HG03558 (cell line): ENCODE results near the gene TNFRSF21.
"Not testable (repeated sequence)": the region's sequence is repeated elsewhere in the genome, so short reads cannot be mapped to it uniquely, and the experiment has no call there.

ENCODE experiments used
- ATAC-seq: cut with Tn5 transposase; IDR thresholded peaks from one replicate; pipeline ENCODE4 v1.9.1; 2021; ENCODE audit warnings: moderate number of reproducible peaks; ENCODE audit not compliant: unreplicated experiment; ENCODE audit errors: extremely low read depth

The TNFRSF21 gene

GRCh38 chr6:47309291-47310130, at the start of gene TNFRSF21:
Gene TNFRSF21 (minus strand): TSS chr6:47309905. CDS start chr6:47309511, 394 bp downstream.
- peak; percentile 97 for ATAC-seq

- no peak for ATAC-seq
These were observed 48.9 kb upstream of the TNFRSF21 start for GRCh38 chr6:47358440-47359225.

DNA sequence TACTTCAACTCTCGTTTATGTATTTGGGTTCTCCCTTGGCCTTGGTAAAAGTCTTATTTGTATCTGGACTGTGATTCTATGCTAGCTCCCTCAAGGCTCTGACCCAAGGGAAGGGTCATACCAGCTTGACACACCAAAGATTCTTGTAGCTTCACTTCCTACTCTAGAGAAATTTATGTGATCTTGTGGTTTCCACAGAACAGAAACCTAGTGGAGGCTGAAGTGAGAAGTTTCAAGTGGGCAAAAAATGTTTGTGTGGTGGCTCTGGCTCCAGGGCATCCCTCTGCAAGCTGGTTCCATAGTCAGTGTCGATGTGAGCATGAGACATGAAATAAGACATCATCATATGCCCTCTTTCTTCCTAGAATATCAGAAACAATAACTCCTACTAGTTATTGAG, 48.1 kb upstream of the TNFRSF21 start:
- peak; percentile 66 for ATAC-seq

GRCh38 chr6:47355496-47355895, 45.8 kb upstream of the TNFRSF21 start:
- ATAC-seq, result no peak

GRCh38 chr6:47353871-47354270, 44.2 kb upstream of the TNFRSF21 start:
- ATAC-seq, result no peak

DNA sequence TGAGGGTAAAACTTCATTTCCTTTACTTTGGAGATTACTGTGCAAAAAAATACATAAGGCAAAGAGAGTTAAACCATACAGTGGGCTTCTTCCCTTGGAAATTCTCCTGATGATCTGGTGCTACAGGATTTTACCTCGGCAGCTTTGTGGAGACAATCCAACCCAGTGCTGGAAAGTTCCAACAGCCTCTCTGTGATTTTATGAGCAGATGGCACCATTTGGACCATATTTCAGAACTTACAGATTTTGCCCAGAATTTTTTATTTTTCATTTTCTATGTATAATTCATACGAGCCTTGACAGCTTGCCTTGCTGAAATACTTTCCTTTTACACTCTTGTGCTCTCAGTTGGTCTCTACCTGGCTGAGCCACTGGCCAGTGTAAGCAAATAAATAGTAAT, 43.3 kb upstream of the TNFRSF21 start:
- ATAC-seq, result no peak

DNA sequence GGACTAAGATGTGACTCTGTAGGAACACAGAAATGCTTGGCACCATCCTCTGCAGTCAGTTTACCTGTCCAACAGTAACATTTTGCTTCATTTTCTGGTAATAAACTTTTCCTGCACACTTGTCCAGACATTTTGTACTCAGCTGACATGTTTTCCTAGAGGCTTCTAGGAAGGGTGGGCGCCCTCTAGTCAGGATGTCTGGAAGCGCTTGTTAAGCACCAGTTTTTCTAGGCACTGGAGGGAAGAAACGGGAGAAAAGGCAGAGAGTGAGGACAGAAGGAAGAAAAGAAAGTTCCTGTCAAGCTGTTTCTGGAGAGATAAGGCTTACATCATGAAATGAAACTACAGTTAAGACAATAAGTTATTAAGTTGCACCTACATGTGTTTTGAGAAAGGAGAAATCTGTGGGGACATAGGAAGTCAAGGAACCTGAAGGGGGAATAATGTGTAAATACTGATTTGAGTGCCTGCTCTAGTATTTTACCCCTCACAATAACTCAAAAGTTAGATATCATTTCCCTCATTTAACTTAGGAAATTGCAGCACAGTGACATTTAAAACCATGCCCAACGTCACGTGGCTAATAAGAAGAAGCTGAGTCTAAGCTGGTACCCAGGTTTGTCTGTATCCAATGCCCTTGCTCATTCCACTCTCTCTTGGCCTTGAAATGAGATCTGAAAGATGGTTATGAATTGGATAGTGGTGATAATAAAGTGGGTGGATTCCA, 42.7 kb upstream of the TNFRSF21 start:
- ATAC-seq, result no peak

DNA sequence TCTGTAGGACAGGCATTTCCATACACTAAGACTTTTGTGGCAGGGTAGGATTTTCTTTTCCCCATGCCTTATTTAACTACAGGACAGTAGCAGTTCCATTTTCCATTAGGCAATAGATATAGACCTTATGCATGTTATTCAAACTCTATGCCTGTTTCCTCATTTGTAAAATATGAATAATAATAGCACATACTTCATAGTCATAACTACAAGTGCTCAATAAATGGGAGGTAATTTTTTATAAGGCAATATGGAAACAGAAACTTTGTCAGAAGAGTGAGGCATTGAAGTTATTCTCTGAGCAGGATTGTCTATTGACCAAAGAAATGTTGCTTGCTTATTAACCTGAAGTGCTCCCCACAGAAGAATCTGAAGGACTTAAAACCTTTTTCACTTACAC, 41.9 kb upstream of the TNFRSF21 start:
- no peak for ATAC-seq

DNA sequence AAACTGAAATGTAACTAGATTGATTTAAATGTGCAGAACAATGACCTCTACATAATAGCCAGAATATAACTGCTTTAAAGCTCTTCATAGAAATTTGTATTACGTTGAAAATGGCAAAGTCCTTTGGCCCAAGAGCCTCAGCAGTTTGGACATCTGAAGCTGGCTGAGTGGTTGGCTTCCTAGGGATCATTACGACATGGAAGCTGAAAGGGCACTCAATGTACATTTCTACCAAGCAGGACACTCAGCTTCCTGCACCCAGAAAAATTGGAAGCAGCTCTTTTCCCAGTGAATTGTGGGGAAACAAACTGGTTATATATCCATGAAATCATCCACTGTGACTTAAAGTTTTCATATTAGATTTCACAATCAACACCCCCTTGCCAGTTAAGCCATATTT, 40.2 kb upstream of the TNFRSF21 start:
- ATAC-seq, result no peak

DNA sequence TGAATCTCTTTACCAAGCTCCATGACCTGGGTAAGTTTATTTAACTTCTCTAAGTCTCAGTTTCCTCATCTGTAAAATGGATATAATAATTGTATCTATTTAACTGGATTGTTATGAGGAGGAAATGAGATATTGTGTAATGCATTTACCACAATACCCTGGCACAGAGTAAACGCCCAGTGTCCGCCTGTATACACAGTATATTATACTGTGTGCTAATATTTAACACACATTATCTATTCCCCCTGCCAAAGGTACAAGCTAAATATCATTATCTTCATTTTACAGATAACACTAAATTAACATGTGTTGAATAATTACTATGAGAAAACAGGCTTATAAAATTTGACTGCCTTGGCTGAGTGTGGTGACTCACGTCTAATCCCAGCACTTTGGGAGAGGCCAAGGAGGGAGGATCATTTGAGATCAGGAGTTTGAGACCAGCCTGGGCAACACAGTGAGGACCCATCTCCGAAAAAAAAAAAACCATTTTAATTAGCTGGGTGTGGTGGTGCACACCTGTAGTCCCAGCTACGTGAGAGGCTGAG, 38.7 kb upstream of the TNFRSF21 start:
- no peak for ATAC-seq

DNA sequence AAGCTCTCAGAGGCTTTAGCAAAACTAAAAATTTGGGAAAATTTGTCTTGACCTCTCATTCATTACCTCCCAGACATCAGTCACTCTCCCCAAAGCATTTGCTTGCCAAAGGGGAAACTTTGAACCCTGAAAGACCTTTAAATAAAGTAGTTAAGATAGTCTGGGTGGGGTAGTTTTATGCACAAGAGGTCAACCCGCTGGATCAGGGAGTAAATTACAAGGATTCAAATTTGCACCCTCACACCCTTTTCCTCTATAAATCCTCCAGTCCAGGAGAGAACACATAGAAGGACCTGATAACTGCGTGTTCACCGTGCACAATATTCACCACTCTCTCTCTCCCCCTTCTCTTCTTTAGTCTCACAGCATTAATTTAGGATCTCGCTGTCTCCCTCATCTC, 36.1 kb upstream of the TNFRSF21 start:
- no peak for ATAC-seq

GRCh38 chr6:47344022-47344421, 34.3 kb upstream of the TNFRSF21 start:
- ATAC-seq, result no peak

- ATAC-seq, result no peak
These were observed 33.9 kb upstream of the TNFRSF21 start for GRCh38 chr6:47343600-47343999.

DNA sequence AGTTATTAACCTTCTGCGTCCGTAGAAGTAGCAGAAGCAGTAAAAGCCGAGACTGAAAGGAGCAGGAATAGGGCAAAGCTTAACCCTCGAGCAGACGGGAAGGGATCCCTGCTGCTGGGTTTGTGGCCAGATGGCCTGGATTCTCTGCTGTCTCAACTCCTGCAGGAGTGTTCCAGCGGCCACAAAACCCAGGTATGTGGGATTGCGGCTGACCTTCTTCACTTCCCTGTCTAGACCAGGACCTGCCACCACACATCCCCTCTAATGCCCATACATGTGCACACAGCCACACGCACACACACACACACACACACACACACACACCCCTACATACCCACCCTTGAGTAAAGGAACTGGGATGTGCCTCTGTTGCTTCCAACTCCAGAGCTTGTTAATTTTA, 33.1 kb upstream of the TNFRSF21 start:
- no peak for ATAC-seq

- no peak for ATAC-seq
These were observed 27.8 kb upstream of the TNFRSF21 start for GRCh38 chr6:47337519-47337918.

DNA sequence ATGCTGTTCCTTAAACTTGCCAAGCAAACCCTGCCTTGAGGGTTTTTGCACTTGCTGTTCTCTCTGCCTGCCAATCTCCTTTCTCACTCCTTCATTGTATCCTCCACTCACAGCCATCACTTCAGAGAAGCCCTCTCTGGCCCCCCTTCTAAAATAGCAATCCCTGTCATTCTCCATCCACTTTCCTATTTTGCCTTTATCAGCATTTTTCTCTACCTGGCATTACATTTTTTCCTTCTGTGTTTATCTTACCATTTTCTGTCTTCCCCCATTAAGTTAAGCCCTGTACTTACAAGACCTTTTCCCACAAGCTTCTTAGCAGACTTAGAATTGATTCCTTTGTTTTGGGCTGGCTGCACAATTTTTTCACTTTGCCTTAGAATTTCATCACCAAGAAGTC, 26.6 kb upstream of the TNFRSF21 start:
- no peak for ATAC-seq

DNA sequence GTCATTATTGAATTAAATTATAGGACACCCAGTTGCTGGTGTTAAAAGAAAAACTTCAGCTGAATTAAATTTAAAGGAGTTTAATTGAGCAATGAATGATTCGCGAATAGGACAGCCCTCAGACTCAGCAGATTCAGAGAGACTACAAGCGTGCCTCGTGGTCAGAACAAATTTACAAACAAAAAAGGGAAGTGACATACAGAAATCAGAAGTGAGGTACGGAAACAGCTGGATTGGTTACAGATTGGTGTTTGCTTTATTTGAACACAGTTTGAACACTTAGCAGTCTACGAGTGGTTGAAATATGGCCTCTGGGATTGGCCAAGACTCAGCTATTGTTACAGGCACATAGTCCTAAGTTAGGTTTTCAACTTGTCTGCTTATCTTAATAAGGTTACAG, 25.8 kb upstream of the TNFRSF21 start:
- ATAC-seq, result peak; percentile 86

DNA sequence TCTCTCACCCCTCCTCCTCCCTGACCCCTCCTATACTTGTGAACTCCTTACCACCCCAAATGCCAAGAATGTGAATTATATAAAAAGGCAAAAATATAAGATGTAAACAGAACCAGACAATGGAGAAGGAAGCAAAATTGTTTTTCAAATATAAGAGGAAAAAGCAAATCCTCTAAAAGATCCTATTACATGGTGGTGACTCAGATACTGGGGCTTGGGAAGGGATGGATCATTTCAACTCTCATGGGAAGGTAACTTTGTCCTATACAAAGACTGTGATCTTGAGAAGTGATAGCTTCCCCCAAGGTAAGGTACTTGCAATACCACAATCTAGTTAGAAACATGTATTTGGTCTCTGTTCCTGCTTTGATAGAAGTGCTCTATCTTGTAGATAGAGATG, 24.6 kb upstream of the TNFRSF21 start:
- no peak for ATAC-seq

DNA sequence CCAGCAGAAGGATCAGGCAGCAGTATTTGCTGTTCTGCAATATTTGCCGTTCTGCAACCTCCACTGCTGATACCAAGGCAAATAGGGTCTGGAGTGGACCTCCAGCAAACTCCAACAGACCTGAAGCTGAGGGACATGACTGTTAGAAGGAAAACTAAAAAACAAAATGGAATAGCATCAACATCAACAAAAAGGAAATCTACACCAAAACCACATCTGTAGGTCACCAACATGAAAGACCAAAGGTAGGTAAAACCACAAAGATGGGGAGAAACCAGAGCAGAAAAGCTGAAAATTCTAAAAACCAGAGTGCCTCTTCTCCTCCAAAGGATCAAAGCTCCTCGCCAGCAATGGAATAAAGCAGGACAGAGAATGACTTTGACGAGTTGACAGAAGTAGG, 18.9 kb upstream of the TNFRSF21 start:
- not testable (repeated sequence) for ATAC-seq

DNA sequence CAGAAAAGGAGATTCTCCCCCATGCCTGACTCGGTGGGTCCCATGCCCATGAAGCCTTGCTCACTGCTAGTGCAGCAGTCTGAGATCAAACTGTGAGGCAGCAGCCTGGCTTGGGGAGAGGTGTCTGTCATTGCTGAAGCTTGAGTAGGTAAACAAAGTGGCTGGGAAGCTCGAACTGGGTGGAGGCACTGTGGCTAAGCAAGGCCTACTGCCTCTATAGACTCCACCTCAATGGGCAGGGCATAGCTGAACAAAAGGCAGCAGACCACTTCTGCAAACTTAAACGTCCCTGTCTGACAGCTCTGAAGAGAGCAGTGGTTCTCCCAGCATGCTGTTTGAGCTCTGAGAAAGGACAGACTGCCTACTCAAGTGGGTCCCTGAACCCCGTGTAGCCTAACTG, 18.4 kb upstream of the TNFRSF21 start:
- not testable (repeated sequence) for ATAC-seq

DNA sequence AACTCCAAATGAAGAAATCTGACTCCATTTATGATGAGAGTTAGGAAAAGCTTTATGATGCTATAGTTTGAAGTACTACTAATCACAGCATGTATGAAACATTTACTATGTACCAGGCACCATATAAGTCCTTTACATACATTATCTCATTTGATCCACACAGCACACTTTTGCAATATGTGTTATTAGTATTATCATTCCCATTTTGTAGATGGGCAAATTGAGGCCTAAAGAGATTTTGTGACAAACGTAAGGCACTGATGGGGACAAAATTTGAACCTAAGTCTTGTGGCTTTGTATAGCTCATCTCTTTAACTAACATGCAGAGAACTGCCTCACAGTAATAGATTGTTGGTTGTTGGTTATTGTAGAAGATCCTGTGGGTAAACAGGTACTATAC, 14.2 kb upstream of the TNFRSF21 start:
- no peak for ATAC-seq
